ENCODE results near the gene SLC22A23. TPM values are rescaled to one million over a fixed set of nuclear protein-coding genes. Genes with fewer than 3 reads are reported as not detected.

SLC22A23 gene
- total and polyA plus RNA-seq, 2 of the 4 experiments (the other 2 are of a cell fraction), result 0.72 to 1.6 TPM

DNA sequence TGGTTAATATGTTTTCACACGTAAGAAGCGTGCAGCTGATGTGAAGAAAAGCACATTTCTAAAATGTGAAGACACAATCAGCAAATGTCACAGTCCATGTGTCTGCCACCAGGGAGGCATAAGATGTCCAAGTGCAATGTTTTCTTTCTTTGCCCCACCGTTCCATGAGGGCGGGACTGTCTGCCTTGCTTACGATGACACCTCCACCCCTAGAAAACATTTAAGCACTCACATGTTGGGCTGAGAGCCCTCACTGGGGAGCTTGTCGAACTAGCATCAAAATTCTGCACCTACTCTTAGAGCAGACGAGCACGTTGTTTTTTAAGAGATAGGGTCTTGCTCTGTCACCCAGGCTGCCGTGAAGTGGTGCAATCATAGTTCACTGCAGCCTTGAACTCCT, 140.5 kb downstream of the SLC22A23 start:
- in situ Hi-C loops (cut with MboI; ENCODE audit: low sequenced_read_pairs) (no loop called here), intact Hi-C loops (cut with micrococcal nuclease) (no loop called here), dilution Hi-C loops (cut with HindIII; ENCODE audit: low sequenced_read_pairs, unreplicated experiment) (no loop called here)
- Histone ChIP-seq H3K18ac (ENCODE audit: low read depth, low read length) (no peak overlapping the region), H3K4me1 (ENCODE audit: control insufficient read depth, insufficient read depth, low read length) (no peaks in the 10 kb centered on the region), H3K9me1 (ENCODE audit: insufficient read depth, low read length) (0 out of 2 replicates have a peak, but pooled peaks cover 2% of the 10 kb centered on the region), H3K9me3 (ENCODE audit: control insufficient read depth, insufficient read depth, low read length) (no peaks in the 10 kb centered on the region; the same call in 1 of the 2 replicates), H3K27ac (ENCODE audit: insufficient read depth, low read length) (no peak overlapping the region), H2AFZ (replicated peaks; ENCODE audit: low read length, poor library complexity) (no peak overlapping the region), H3K14ac (replicated peaks; ENCODE audit: low read depth, low read length) (no peak overlapping the region), H2BK120ac (ENCODE audit: low read depth, low read length) (no peak overlapping the region), H3K9ac (ENCODE audit: low read depth, low read length) (no peak overlapping the region), H3K23ac (ENCODE audit: low read depth, low read length) (no peak overlapping the region), H2BK15ac (ENCODE audit: low read depth, low read length) (no peak overlapping the region), H4K5ac (ENCODE audit: low read depth, low read length) (no peak overlapping the region), H2AK5ac (ENCODE audit: low read depth, low read length) (no peak overlapping the region), H3K36me3 (ENCODE audit: control insufficient read depth, insufficient read depth, low read length) (no peaks in the 10 kb centered on the region), H4K91ac (ENCODE audit: insufficient read depth, low read depth, low read length) (no peak overlapping the region), H3K79me1 (ENCODE audit: low read depth in 1 of 2, low read length in 2 of 2) (no peaks in the 10 kb centered on the region), H3K4ac (ENCODE audit: low read depth, low read length) (no peak overlapping the region), H2AK9ac (replicated peaks; ENCODE audit: low read depth, low read length, poor library complexity) (no peak overlapping the region), H3K4me2 (ENCODE audit: low read depth, low read length) (no peak overlapping the region), H2BK5ac (ENCODE audit: low read depth, low read length, poor library complexity, severe bottlenecking) (no peak overlapping the region), H3K27me3 (ENCODE audit: control insufficient read depth, insufficient read depth, low read length) (peaks cover 56% of the 10 kb centered on the region), H3K4me3 (ENCODE audit: insufficient read depth, low read depth, low read length) (no peak overlapping the region), H4K8ac (ENCODE audit: low read depth in 2 of 2, low read length in 2 of 2) (no peak overlapping the region), H3K56ac (ENCODE audit: extremely low read depth, insufficient read depth, low read length) (no peak overlapping the region), H2BK20ac (ENCODE audit: low read depth, low read length) (no peak overlapping the region), H4K20me1 (ENCODE audit: insufficient read depth, low read length) (no peaks in the 10 kb centered on the region)
- DNase-seq, result no peak
- no peak for TF ChIP-seq RAD21 (IDR thresholded peaks at IDR 0.05; ENCODE audit: low read length)
- TF ChIP-seq CEBPB (IDR thresholded peaks at IDR 0.05; ENCODE audit: low read depth, low read length), result no peak
- no peak for TF ChIP-seq BHLHE40 (IDR thresholded peaks at IDR 0.05; ENCODE audit: low read depth, low read length)
- TF ChIP-seq NFE2L2 (IDR thresholded peaks at IDR 0.05; ENCODE audit: low read depth, low read length), result no peak
- TF ChIP-seq SMC3 (IDR thresholded peaks at IDR 0.05; ENCODE audit: low read depth, low read length), result no peak
- no TSS peak for BruUV-seq (replicated peaks)
- 94% methylated on average over 3 of the region's 9 CpGs; no CpG with 5 or more reads in 1 of the 2 experiments for WGBS, 2 experiments (ENCODE audit: extremely low coverage in 2 of 2, insufficient read length in 1 of 2)
- ChIA-PET CTCF (no interaction called here), POLR2A (ENCODE audit: unreplicated experiment) (interaction anchor here (0.6 kb wide), 1 partner anchor 63 kb away, joined by 3 read pairs; no protein-coding TSS in a partner anchor)
- no peak for ATAC-seq (ENCODE audit: low read depth)
